Measurements from ENCODE around the gene TACR1.

The TACR1 gene

DNA sequence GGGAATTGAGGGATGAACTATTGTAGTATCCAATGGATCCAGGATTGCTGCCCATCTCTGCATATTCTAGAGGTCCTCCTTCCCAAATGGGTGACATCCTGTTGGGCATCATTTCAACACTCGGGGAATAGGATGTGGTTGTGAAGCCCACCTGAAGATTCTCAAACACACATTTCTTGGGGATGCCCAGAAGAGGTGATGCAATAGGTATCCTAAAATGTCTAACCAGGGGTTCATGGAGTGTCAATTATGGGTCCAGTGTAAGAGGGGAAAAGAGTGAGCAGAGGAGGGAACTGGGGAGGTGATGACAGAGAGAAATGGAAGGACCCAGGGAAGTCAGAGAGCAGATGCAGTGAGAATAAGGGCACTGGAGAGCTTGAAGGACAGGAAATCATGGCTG, 188.7 kb downstream of the TACR1 start:
- DNase-seq = no peak

DNA sequence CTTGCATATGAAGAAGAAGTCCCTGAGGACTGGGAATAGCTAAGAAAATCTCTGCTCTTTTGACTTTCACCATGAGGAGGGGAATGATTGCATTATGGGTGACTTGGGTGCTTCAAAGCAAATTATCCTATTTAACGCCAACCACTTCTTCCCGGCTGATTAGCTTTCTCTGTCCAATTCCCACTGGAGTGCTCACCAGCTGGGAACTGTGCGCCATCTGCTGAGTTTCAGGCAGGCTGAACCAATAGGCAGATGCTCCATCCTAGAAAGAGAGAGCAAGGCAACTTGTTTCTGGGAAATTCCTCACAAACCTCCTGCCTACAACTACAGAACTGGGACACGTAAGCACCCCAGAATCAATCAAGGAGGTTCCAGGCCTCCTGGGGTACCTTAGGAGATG, 191.5 kb downstream of the TACR1 start:
- DNase-seq = peak in 1 of 2 donors; percentile 50

DNA sequence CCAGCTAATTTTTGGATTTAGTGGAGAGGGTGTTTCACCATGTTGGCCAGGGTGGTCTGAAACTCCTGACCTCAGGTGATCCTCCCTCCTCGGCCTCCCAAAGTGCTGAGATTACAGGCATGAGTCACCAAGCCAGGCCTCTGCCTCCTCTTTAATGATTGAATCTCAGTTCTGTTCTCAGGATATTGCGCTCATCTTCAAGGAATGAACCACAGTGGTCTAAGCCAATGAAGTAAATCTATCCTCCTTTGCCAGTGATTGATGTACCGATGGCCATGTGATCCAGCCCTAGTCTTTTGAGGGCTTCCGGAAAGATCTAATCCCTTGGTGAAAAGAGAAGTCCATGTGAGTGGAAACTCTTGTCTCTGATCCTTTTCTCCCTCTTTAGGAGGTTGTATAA, 192.3 kb downstream of the TACR1 start:
- DNase-seq = no peak

DNA sequence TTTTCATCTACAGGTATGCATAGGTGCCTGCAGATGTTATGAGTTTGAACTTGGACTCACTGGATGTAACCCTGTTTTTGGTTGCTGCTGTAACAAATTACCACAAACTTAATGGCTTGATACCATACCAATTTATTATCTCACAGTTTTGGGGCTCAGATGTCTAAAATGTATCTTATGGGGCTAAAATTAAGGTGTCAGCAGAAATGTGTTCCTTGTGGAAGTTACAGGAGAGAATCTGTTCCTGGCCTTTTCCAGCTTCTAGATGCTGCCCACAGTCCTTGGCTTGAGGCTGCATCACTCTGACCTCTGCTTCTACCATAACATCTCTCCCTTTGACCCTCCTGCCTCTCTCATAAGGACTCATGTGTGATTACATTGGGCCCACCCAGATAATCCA, 193.3 kb downstream of the TACR1 start:
- DNase-seq = no peak

DNA sequence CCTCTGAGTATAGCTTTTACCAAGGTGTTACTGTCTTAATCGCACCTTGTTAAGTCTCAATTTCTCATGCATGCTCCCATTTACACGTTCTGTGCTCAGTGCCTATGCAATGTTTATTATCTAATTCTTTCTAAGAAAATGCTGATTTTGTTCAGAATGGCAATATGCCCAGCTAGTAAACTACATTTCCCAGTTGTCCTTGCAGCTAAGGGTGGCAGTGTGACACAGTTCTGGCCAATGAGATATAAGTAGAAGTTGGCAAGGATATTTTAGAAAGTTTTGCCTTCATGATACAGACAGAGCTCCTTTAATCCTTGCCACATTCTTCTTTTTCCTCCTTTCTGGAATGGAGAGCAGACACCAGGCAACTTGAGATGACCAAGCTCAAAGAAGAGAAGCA, 195.5 kb downstream of the TACR1 start:
- DNase-seq = no peak

DNA sequence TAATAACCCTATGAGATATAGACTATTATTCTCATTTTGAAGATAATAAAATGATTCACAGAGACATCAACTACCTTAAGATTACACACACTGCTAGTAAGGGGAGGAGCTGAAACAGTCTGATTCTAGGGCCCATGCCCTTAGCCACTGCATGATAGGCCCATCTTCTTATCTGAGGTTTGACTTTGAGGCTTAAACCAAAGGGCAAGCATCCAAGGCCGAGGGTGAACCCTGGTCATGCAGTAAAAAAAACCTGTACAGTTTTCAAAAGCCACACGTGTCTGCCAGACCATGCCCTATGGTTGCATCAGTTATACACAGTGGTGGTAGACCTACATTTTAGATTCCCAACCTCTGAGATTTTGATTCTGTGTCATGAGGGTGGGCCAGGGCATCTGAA, 196.0 kb downstream of the TACR1 start:
- DNase-seq = no peak

DNA sequence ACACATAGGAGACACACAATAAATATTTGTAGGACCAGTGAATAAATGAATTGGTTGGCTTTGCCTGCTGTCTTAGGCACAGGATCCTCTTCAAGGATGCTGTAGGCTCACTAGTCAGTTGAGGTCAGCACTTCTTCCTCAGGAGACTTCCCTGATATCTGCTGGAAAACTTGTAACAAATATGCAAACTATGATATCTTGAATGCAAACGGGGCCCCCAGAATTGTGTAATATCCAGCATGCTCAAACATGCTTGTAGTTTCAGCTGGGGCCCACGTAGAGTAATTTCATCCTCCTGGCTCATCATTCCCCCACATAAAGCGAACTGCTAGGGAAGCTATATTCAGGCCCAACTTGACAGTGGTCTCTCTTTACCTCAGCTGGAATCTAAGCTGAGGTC, 197.3 kb downstream of the TACR1 start:
- no peak for DNase-seq

DNA sequence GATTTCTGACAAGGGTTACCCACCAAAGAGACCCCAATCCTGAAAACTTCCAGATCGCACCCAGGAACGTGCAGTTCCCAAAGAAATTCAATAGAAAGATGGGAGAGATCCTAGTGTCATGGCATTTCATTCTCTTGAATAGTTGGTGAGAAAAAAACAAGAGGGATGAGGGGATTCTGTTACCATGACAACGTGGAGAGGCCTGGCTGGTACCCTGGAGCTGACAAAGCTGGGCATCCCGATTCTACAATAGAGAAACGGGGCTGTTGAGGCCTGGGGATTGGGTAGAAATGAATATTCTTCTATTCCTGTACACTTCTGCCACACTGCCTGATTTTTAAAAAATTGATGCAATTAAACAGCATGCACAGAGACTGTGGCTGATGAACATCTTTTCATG, 199.9 kb downstream of the TACR1 start:
- no peak for DNase-seq

Measured in hippocampal formation (tissue), 2 donors.